K562 (cell line): ENCODE measurements around the gene SLC43A2. TPM values are rescaled to one million over a fixed set of nuclear protein-coding genes. Genes with fewer than 3 reads are reported as not detected.

Experiments
- ATF7 ChIP-seq: fragments of 450-650 bp; IDR thresholded peaks from 2 replicates; pipeline ENCODE4 v1.7.1; 2014; ENCODE audit warnings: mild to moderate bottlenecking, moderate library complexity
- BCOR ChIP-seq: fragments of 450-650 bp; IDR thresholded peaks from 2 replicates; pipeline ENCODE4 v1.6.1; 2016
- CBX1 ChIP-seq: sonication (generic); IDR thresholded peaks from 2 replicates; pipeline ENCODE4 v1.6.1; 2016; ENCODE audit warnings: antibody characterized with exemption, low read depth, mild to moderate bottlenecking
- E2F6 ChIP-seq, 2 experiments: IDR thresholded peaks; 2 replicates each; pipeline ENCODE4 v1.6.1; 2011; ENCODE audit warnings: borderline replicate concordance in 1 of 2, control low read depth in 1 of 2, low read depth in 1 of 2, low read length in 1 of 2, mild to moderate bottlenecking in 1 of 2, mixed read lengths in 1 of 2, moderate library complexity in 1 of 2; ENCODE audit not compliant: insufficient read depth in 1 of 2, insufficient read length in 1 of 2, poor library complexity in 1 of 2, severe bottlenecking in 1 of 2; ENCODE audit errors: extremely low read depth in 1 of 2
- EP400 ChIP-seq: fragments of 450-650 bp; IDR thresholded peaks from 2 replicates; pipeline ENCODE4 v1.6.1; 2017; ENCODE audit warnings: antibody characterized with exemption, mild to moderate bottlenecking, moderate library complexity
- ETV5 ChIP-seq: sonication (generic); formaldehyde crosslinking; IDR thresholded peaks from 2 replicates; pipeline ENCODE4 v1.4.0; 2020; ENCODE audit warnings: low read depth, mild to moderate bottlenecking, missing genetic modification reagents
- HNRNPL ChIP-seq: fragments of 200-400 bp; formaldehyde crosslinking; IDR thresholded peaks from 2 replicates; pipeline ENCODE4 v1.6.1; 2017; ENCODE audit warnings: low read depth, mild to moderate bottlenecking, low read length
- L3MBTL2 ChIP-seq: fragments of 450-650 bp; IDR thresholded peaks from 2 replicates; pipeline ENCODE4 v1.6.1; 2016; ENCODE audit warnings: mild to moderate bottlenecking, moderate library complexity
- MED1 ChIP-seq: sonication (generic); formaldehyde crosslinking; IDR thresholded peaks from 2 replicates; pipeline ENCODE4 v1.8.1; 2023; ENCODE audit warnings: missing genetic modification reagents, borderline replicate concordance
- NBN ChIP-seq: fragments of 450-650 bp; IDR thresholded peaks from 2 replicates; pipeline ENCODE4 v1.6.1; 2016; ENCODE audit warnings: low read depth, mild to moderate bottlenecking
- NRF1 ChIP-seq, 2 experiments: fragments of 450-650 bp; IDR thresholded peaks in 1 of 2; conservative IDR thresholded peaks in 1 of 2; 2 replicates each; pipeline ENCODE4 v1.6.1; 2014; ENCODE audit warnings: mild to moderate bottlenecking in 2 of 2
- POLR2AphosphoS5 ChIP-seq: IDR thresholded peaks from 2 replicates; pipeline ENCODE4 v1.6.1; 2011; ENCODE audit warnings: mild to moderate bottlenecking, low read depth, low read length, moderate library complexity; ENCODE audit not compliant: control insufficient read depth, insufficient read depth
- POLR2B ChIP-seq: fragments of 450-650 bp; IDR thresholded peaks from 2 replicates; pipeline ENCODE4 v1.6.1; 2018; ENCODE audit warnings: low read depth; ENCODE audit not compliant: partially characterized antibody
- PRDM10 ChIP-seq: fragments of 450-650 bp; IDR thresholded peaks from 2 replicates; pipeline ENCODE4 v1.6.1; 2018; ENCODE audit not compliant: partially characterized antibody
- RBM25 ChIP-seq: fragments of 200-400 bp; formaldehyde crosslinking; IDR thresholded peaks from 2 replicates; pipeline ENCODE4 v1.6.1; 2018; ENCODE audit warnings: low read length, low read depth, moderate library complexity; ENCODE audit not compliant: severe bottlenecking
- RNF2 ChIP-seq: sonication (generic); IDR thresholded peaks from 2 replicates; pipeline ENCODE4 v1.6.1; 2016
- RNF219 ChIP-seq: fragments of 250-450 bp; sonication (Bioruptor Pico); IDR thresholded peaks from 2 replicates; pipeline ENCODE4 v1.5.0; 2022; ENCODE audit warnings: mild to moderate bottlenecking
- SRF ChIP-seq, 2 experiments: fragments of 250-450, 450-650 bp in 1 of 2; sonication (Bioruptor Pico) in 1 of 2; sonication (generic) in 1 of 2; formaldehyde crosslinking; IDR thresholded peaks; 2 replicates each; pipeline versions ENCODE4 v1.5.0 to v1.5.1; 2020 to 2022; ENCODE audit warnings: mild to moderate bottlenecking in 1 of 2, missing genetic modification reagents in 1 of 2
- STAT5A ChIP-seq: IDR thresholded peaks from 2 replicates; pipeline ENCODE4 v1.6.1; 2012; ENCODE audit warnings: low read length, inconsistent platforms, borderline replicate concordance
- polyA plus RNA-seq, 8 experiments: library from polyadenylated mRNA; depleted of rRNA in 4 of 8; stranded (reverse) in 5 of 8; unstranded in 3 of 8; fragments of >200 nt; fragmentation: Nextera tagmentation in 2 of 8; fragmentation: Illumina TruSeq in 1 of 8; extraction: Ambion mirVana in 2 of 8; extraction: Trizol in 1 of 8; gene quantifications; 2 replicates each; pipeline versions ENCODE4 v1.2.1 to v1.2.3, GENCODE V29; 2011 to 2014; ENCODE audit warnings: inconsistent platforms in 1 of 8, missing spikeins in 1 of 8
- total RNA-seq, 7 experiments: library from RNA; depleted of rRNA in 6 of 7; stranded (reverse); fragments of >200 nt in 6 of 7; fragmentation: Illumina TruSeq in 2 of 7; extraction: Trizol in 2 of 7; gene quantifications; 2 replicates each; pipeline versions ENCODE4 v1.2.1 to v1.2.3, GENCODE V29; 2011 to 2021; ENCODE audit warnings: low replicate concordance in 1 of 7
- TF ChIP-seq, protein P1 (sequence below): fragments of 250-450 bp; sonication (Bioruptor Pico); IDR thresholded peaks from 2 replicates; pipeline ENCODE4 v1.8.0; 2022; ENCODE audit warnings: moderate library complexity, mild to moderate bottlenecking, inconsistent platforms

Gene SLC43A2
- total and polyA plus RNA-seq, 9 of the 15 experiments (the other 6 are each of a cell fraction or from before 2014, with no cell fraction given), result 0.03 to 10.2 (median 3.6) TPM

GRCh38 chr17:1563786-1564613, 64.6 kb downstream of the SLC43A2 start (continued):
- TF ChIP-seq E2F6 (IDR thresholded peaks at IDR 0.05; ENCODE audit: borderline replicate concordance in 1 of 2, extremely low read depth in 1 of 2, insufficient read depth in 1 of 2, insufficient read length in 1 of 2, low read depth in 1 of 2, low read length in 1 of 2, poor library complexity in 1 of 2, severe bottlenecking in 1 of 2), result peak in 1 of 2 experiments; percentile 30
- TF ChIP-seq RNF2, result peak; percentile 66
- TF ChIP-seq STAT5A, result peak; percentile 3; the same call in 1 of the 2 replicates
- peak; percentile 25 to 45; a peak in 3 of 4 replicates for TF ChIP-seq NRF1 (conservative IDR thresholded peaks at IDR 0.05 in 1 of 2, IDR thresholded peaks at IDR 0.05 in 1 of 2)
- no peak for TF ChIP-seq MED1
- TF ChIP-seq RNF219 (CRISPR knock-in tag), result no peak
- peak; percentile 97 for TF ChIP-seq BCOR
- TF ChIP-seq ETV5 (CRISPR knock-in tag), result no peak
- TF ChIP-seq HNRNPL, result 0 out of 2 replicates have a peak, but pooled peaks have one; percentile 0
- TF ChIP-seq EP400, result peak; percentile 21; the same call in 1 of the 2 replicates
- peak; percentile 61 for TF ChIP-seq RBM25
- TF ChIP-seq NBN, result peak; percentile 62
- TF ChIP-seq SRF (CRISPR knock-in tag; IDR thresholded peaks at IDR 0.05), result peak in 1 of 2 experiments; percentile 43; a peak in 1 of 4 replicates
- peak; percentile 15 for TF ChIP-seq L3MBTL2
- TF ChIP-seq, protein P1, sequence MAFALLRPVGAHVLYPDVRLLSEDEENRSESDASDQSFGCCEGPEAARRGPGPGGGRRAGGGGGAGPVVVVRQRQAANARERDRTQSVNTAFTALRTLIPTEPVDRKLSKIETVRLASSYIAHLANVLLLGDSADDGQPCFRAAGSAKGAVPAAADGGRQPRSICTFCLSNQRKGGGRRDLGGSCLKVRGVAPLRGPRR (CRISPR knock-in tag), result 0 out of 2 replicates have a peak, but pooled peaks have one; percentile 25
- peak; percentile 52; the same call in 1 of the 2 replicates for TF ChIP-seq POLR2AphosphoS5
- 0 out of 2 replicates have a peak, but pooled peaks have one; percentile 11 for TF ChIP-seq ATF7
- TF ChIP-seq POLR2B, result no peak
- peak; percentile 77 for TF ChIP-seq PRDM10
- peak; percentile 52; the same call in 1 of the 2 replicates for TF ChIP-seq CBX1
